CD4-positive, alpha-beta T cell treated with Interleukin-17A for 4 hours (primary cell): Measurements from ENCODE around the gene NAGPA.

Source experiments
- DNase-seq: peaks from one replicate; pipeline ENCODE4 v3.0.0-alpha.2; 2020; ENCODE audit warnings: mixed read lengths

NAGPA gene

GRCh38 chr16:5001571-5001970 is 32.2 kb downstream of the NAGPA start:
- DNase-seq = no peak

DNA sequence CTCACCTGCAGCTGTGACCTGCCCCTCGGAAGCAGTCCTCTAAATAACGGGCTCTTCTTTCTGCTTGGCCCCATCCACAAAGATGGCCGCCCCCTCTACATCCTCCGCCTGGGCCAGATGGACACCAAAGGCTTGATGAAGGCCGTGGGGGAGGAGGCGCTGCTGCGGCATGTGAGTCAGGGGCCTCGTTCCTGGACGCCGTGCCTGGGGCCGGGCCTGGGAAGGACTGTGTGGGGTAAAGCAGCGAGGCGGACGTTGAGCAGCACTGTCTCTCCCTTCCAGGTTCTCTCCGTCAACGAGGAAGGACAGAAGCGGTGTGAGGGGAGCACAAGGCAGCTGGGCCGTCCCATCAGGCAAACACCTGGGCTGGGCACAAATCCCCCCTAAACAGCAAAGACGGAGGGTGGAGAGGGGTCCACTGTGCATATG is 33.1 kb downstream of the NAGPA start:
- DNase-seq = no peak

GRCh38 chr16:4994719-4995434 is 38.9 kb downstream of the NAGPA start:
- no peak for DNase-seq

DNA sequence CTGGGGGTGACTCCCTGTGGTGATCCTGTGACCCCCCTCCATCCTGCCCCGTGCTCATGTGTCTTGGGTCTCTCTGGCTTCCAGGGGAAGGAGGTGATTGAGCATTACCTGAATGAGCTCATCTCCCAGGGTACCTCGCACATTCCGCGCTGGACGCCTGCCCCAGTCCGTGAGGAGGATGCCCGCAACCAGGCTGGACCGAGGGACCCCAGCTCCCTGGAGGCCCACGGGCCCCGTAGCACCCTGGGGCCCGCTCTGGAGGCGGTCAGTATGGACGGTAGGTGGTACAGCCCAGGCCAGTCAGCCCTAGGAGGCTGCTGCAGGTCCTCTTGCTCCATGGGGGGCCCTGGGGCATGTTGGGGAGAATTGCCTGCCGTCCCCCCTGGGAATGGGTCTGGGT is 42.0 kb downstream of the NAGPA start:
- DNase-seq = no peak

GRCh38 chr16:4990415-4990814 is 43.3 kb downstream of the NAGPA start:
- no peak for DNase-seq

DNA sequence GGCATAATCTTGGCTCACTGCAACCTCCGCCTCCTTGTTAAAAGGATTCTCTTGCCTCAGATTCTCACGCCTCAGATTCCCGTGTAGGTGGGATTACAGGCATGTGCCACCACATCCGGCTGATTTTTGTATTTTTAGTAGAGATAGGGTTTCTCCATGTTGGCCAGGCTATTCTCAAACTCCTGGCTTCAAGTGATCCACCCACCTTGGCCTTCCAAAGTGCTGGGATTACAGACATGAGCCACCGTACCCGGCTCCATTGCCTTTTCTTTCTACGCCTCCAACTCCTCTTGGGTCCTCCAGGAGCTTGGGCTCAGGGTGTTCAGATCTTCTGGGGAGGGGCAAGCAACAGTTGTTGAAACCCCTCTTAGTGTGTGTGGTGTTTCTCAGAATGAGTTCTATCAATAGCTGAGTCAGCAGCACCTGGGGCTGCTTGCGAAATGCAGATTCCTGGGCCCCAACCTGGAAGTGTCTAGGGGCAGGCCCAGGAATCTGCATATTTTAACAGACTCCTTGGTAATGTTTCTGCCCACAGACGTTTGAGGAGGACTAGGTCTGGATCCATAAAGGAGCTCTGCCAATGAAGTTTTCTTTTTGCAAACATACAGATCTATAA is 44.2 kb downstream of the NAGPA start:
- no peak for DNase-seq

- DNase-seq = no peak
Observed at GRCh38 chr16:4988647-4989046, 45.1 kb downstream of the NAGPA start.

DNA sequence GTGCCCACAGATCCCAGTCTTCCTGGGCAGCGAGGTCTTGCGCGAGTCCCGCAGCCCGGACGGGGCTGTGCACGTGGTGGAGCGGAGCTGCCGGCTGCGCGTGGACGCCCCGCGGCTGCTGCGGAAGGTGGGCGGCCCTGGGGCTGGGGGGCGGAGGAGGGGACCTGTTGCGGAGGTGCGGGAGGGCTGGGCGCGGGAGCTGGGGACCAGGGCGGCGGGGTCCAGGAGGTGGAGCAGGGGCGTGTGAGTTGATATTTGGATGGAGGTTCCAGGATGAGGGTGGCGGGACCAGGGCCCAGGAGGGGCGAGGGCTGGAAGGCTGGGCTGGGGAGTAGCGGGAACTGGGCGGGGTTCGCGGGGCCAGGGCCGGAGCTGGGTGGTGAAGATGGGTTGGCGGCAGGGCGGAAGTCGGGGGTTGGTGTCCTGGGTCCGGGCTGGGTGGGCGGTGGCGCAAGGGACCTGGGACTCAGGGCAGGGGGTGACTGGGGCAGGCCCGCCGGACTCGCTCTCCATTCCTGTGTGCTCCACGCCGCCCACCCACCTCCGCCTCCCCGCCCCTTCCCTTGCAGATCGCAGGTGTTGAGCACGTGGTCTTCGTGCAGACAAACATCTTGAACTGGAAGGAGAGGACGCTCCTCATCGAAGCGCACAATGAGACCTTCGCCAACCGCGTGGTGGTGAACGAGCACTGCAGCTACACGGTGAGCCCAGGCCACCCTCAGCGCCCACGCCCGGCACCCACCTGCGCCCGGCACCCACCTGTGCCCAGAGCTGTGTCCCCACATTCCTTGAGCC is 46.0 kb downstream of the NAGPA start:
- no peak for DNase-seq

DNA sequence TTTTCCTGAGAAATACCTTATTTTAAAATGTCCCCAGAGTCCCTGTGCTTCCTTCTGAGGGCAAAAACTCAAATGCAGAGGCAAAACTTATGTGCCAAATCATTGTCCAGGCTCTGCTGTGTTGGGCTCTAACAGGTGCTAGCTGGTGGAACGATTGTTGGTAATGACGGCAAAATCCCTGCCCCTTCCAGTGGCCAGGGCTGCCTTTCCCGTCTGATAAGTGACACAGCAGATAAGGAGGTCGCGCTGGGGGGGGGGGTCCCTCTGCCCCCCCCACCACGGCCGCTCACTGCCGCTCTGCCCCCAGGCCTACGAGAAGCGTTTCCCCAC is 46.5 kb downstream of the NAGPA start:
- no peak for DNase-seq

GRCh38 chr16:4984174-4984990 is 49.4 kb downstream of the NAGPA start:
- DNase-seq = no peak

DNA sequence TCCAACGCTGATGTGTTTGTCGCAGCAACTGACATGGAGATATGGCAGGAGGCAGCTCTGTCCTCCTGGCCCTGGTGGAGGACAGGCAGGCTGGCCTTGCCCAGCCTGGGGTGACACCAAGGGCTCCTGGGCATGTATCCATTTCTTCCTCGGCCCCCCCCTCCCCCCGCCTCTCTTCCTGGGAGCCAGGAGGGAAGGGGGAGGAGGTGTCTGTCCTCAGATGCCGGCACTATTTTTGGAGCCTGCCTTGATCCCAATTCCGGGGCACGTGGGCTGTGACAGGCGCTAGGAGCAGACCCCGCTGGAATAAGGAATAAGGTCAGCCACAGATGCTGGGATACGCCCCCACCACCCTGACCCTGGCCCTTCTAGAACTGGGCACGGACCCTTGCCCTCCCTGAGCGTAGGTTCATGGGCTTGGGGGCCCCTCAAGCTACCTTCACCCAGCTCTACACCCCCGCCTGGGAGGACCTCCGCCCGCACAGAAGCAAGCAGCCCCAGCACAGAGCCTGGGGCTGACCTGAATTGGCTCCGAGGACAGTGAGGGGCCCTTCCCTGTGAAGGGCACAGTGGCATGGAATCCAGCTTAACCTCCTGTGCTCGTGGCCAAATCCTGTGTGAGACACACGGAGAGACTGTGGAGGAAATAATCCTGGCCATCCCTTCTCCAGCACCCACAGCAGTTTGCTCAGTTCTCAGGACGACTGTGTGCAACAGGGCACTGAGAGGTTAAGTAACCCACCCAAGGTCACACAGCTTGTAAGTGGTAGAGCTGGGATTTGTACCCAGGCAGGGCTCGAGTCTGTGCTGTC is 51.5 kb downstream of the NAGPA start:
- no peak for DNase-seq

GRCh38 chr16:4981473-4981872 is 52.3 kb downstream of the NAGPA start:
- no peak for DNase-seq

DNA sequence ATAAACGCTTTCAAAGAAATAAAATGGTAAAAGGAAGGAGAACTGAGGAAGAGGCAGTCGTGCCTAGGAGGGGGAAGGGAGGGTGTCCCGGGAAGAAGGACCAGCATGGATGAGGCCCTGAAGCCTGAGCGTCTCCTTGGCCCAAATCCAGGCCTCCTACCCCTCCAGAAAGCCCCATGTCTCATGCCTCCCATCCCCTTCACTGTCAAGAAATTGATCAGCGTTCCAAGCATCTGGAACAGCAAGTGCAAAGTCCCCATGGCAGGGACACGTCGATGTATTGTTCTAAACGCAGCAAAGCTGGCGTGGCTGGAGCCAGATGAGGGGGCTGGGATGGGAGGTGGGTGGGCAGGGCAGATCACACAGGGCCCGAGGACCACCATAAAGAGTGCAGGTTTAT is 53.0 kb downstream of the NAGPA start:
- no peak for DNase-seq

GRCh38 chr16:4979736-4980660 is 53.7 kb downstream of the NAGPA start:
- DNase-seq = no peak

GRCh38 chr16:4979164-4979563 is 54.6 kb downstream of the NAGPA start:
- DNase-seq = no peak

DNA sequence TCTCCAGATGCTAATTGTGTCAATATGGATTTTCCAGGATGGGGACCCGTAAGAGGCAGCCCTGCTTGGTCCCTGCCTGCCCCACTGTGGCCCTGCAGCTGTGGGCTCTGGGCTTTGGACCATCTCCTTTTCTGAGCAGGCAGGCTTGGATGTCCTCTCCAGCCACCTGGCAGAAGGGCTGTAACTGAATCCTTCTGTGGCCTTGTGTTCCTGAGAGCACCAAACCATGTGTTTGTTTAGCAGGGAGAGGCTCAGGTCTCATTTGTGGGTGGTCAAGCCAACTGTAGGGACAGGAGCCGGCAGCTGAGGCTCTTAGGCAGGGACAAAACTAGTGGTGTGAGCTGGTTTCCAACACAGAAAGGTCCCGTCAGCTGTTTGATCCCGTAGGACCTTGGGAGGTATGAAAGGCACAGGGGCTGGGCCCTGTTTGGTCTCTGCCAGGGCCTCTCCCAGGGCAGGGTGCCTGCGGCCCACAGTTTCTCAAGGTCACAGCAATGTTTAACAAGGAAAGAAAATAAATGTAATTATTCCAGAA is 57.1 kb downstream of the NAGPA start:
- DNase-seq = no peak

- DNase-seq = no peak
Observed at GRCh38 chr16:4976079-4976478, 57.7 kb downstream of the NAGPA start.
